Peyer's patch (tissue), 4 donors: ENCODE measurements around the gene ECT2. TPM values are rescaled to one million over a fixed set of nuclear protein-coding genes. Genes with fewer than 3 reads are reported as not detected.

Source experiments
- DNase-seq, 3 donors: peaks; one replicate each; pipeline ENCODE4 v3.0.0-alpha.2; 2017 to 2019
- H3K27ac ChIP-seq, 4 donors: fragments of 200-600 bp; sonication (generic); one replicate each; pipeline ENCODE4 v1.5.1; 2016 to 2019
- H3K27me3 ChIP-seq, 2 donors: fragments of 200-600 bp; sonication (generic); one replicate each; pipeline ENCODE4 v1.5.1; 2019
- H3K36me3 ChIP-seq, 3 donors: fragments of 200-600 bp; sonication (generic); one replicate each; pipeline ENCODE4 v1.5.1; 2016 to 2019
- H3K4me1 ChIP-seq, 4 donors: fragments of 200-600 bp; sonication (generic); one replicate each; pipeline ENCODE4 v1.5.1; 2016 to 2019
- H3K4me3 ChIP-seq, 4 donors: fragments of 200-600 bp; sonication (generic); 1 replicate in 3 of 4; 2 replicates in 1 of 4; pipeline ENCODE4 v1.5.1; 2016 to 2019; ENCODE audit warnings: mild to moderate bottlenecking in 1 of 4
- H3K9me3 ChIP-seq, 4 donors: fragments of 200-600 bp; sonication (generic); one replicate each; pipeline ENCODE4 v1.5.1; 2016 to 2019; ENCODE audit warnings: mild to moderate bottlenecking in 1 of 4
- POLR2A ChIP-seq, 2 donors: fragments of 450-650 bp; IDR thresholded peaks; one replicate each; pipeline ENCODE4 v1.5.1; 2017; ENCODE audit warnings: antibody characterized with exemption in 2 of 2, mild to moderate bottlenecking in 2 of 2, moderate library complexity in 2 of 2
- total RNA-seq, 4 donors: library from RNA; depleted of rRNA; stranded (reverse); fragments of >200 nt; gene quantifications; one replicate each; pipeline ENCODE4 v1.1.0, GENCODE V29; 2016
- TF ChIP-seq, protein P1 (sequence below), 6 experiments: fragments of 450-650 bp in 4 of 6; fragments of 200-600 bp in 2 of 6; sonication (generic) in 1 of 6; IDR thresholded peaks; one replicate each; pipeline ENCODE4 v1.5.1; 2017 to 2019; ENCODE audit warnings: antibody characterized with exemption in 6 of 6, mild to moderate bottlenecking in 3 of 6, moderate library complexity in 1 of 6

The ECT2 gene
- total RNA-seq, 4 donors from 2014 or later = 8.9 to 11.2 (median 9.8) TPM

- Histone ChIP-seq H3K27me3 (no peaks in the 10 kb centered on the region), H3K27ac (no peak overlapping the region), H3K9me3 (no peaks in the 10 kb centered on the region), H3K4me3 (no peak overlapping the region), H3K4me1 (no peaks in the 10 kb centered on the region), H3K36me3 (peaks cover 0 to 19% (median 0%) of the 10 kb centered on the region in 3 donors)
- TF ChIP-seq, protein P1, sequence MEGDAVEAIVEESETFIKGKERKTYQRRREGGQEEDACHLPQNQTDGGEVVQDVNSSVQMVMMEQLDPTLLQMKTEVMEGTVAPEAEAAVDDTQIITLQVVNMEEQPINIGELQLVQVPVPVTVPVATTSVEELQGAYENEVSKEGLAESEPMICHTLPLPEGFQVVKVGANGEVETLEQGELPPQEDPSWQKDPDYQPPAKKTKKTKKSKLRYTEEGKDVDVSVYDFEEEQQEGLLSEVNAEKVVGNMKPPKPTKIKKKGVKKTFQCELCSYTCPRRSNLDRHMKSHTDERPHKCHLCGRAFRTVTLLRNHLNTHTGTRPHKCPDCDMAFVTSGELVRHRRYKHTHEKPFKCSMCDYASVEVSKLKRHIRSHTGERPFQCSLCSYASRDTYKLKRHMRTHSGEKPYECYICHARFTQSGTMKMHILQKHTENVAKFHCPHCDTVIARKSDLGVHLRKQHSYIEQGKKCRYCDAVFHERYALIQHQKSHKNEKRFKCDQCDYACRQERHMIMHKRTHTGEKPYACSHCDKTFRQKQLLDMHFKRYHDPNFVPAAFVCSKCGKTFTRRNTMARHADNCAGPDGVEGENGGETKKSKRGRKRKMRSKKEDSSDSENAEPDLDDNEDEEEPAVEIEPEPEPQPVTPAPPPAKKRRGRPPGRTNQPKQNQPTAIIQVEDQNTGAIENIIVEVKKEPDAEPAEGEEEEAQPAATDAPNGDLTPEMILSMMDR (IDR thresholded peaks at IDR 0.05) = no peak
- no peak for DNase-seq
These were observed 16.3 kb downstream of the ECT2 start for GRCh38 chr3:172766718-172767405.

DNA sequence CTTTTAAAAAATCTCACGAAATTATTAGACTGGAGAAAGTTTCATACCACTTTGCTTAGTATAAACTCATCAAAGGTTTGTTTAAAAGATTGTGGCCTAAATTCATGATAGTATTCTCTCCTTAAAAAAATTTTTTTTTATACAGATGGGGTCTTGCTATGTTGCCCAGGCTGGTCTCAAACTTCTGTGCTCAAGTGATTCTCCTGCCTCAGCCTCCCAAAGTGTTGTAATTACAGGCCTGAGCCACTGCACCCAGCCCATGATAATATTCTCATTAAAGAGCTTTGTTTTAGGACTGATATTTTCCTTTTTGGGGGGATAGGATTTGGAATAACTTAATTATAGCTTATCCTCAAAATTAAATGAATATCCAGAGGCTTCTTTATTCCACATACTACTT lies 19.9 kb downstream of the ECT2 start:
- DNase-seq = no peak
- Histone ChIP-seq H3K4me1 (no peaks in the 10 kb centered on the region), H3K9me3 (no peaks in the 10 kb centered on the region), H3K4me3 (no peak overlapping the region), H3K36me3 (peaks cover 0 to 10% (median 0%) of the 10 kb centered on the region in 3 donors), H3K27ac (no peak overlapping the region), H3K27me3 (no peaks in the 10 kb centered on the region)
- TF ChIP-seq, protein P1 (IDR thresholded peaks at IDR 0.05) = no peak
- TF ChIP-seq POLR2A (IDR thresholded peaks at IDR 0.05) = no peak

DNA sequence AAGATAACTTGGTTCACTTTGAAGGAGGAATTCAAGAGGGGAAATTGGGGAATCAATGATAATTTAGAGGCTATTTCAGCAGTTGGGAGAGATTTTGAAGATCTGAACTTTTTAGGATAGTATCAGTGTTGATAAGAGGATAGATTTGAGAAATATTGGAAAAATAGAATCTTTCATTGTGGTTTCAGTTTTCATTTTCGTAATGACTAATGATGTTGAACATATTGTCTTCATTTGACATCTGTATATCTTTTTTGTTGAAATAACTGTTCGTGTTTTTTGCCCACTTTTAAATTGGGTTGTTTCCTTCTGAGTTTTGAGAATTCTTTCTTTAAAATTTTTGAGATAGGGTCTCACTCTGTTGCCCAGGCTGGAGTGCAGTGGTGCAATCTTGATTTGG lies 21.1 kb downstream of the ECT2 start:
- H3K27me3 ChIP-seq = no peaks in the 10 kb centered on the region
- H3K27ac ChIP-seq = no peak overlapping the region
- H3K4me3 ChIP-seq = no peak overlapping the region
- H3K9me3 ChIP-seq = no peaks in the 10 kb centered on the region
- no peak for DNase-seq
- no peaks in the 10 kb centered on the region for H3K4me1 ChIP-seq
- TF ChIP-seq, protein P1 (IDR thresholded peaks at IDR 0.05) = no peak
- TF ChIP-seq POLR2A (IDR thresholded peaks at IDR 0.05) = no peak
- peaks cover 0 to 16% (median 0%) of the 10 kb centered on the region in 3 donors for H3K36me3 ChIP-seq

- Histone ChIP-seq H3K9me3 (no peaks in the 10 kb centered on the region), H3K36me3 (peaks cover 0 to 24% (median 0%) of the 10 kb centered on the region in 3 donors), H3K27ac (no peak overlapping the region), H3K4me3 (no peak overlapping the region), H3K4me1 (no peaks in the 10 kb centered on the region), H3K27me3 (no peaks in the 10 kb centered on the region)
- no peak for TF ChIP-seq POLR2A (IDR thresholded peaks at IDR 0.05)
- TF ChIP-seq, protein P1 (IDR thresholded peaks at IDR 0.05) = no peak
- DNase-seq = no peak
These were observed 25.7 kb downstream of the ECT2 start for GRCh38 chr3:172776049-172776717.

DNA sequence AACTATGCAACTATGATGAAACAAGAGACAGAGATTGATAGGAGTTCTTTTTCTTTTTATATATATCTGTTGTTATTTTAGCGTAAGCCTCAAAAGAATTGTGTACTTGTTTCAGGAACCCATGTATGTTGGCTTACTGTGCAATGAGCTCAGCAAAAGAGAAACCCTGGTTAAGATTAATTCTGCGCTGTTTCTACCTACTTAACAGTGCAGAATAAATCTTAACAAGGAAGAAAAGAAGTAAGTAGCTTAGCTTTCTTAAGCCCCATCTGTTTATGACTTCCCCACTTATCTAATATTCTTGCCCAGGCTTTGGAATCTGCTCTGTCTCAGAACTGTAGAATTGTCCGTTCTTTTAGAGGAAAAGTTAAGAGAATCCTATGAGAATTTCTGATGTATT lies 27.4 kb downstream of the ECT2 start:
- no peak overlapping the region for H3K27ac ChIP-seq
- no peaks in the 10 kb centered on the region for H3K4me1 ChIP-seq
- TF ChIP-seq POLR2A (IDR thresholded peaks at IDR 0.05) = no peak
- TF ChIP-seq, protein P1 (IDR thresholded peaks at IDR 0.05) = no peak
- H3K9me3 ChIP-seq = no peaks in the 10 kb centered on the region
- no peaks in the 10 kb centered on the region for H3K27me3 ChIP-seq
- H3K4me3 ChIP-seq = no peak overlapping the region
- DNase-seq = no peak
- peaks cover 0 to 24% (median 0%) of the 10 kb centered on the region in 3 donors for H3K36me3 ChIP-seq
